ENCODE measurements around the gene DEUP1. TPM values are rescaled to one million over a fixed set of nuclear protein-coding genes. Genes with fewer than 3 reads are reported as not detected.

DEUP1 gene, protein sequence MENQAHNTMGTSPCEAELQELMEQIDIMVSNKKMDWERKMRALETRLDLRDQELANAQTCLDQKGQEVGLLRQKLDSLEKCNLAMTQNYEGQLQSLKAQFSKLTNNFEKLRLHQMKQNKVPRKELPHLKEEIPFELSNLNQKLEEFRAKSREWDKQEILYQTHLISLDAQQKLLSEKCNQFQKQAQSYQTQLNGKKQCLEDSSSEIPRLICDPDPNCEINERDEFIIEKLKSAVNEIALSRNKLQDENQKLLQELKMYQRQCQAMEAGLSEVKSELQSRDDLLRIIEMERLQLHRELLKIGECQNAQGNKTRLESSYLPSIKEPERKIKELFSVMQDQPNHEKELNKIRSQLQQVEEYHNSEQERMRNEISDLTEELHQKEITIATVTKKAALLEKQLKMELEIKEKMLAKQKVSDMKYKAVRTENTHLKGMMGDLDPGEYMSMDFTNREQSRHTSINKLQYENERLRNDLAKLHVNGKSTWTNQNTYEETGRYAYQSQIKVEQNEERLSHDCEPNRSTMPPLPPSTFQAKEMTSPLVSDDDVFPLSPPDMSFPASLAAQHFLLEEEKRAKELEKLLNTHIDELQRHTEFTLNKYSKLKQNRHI
- total RNA-seq (not detected), polyA plus RNA-seq (not detected)
- long read RNA-seq, donor 1 = 0 reads
- long read RNA-seq, donor 2 = 0 reads
- long read RNA-seq, donor 3 = 0 reads
- long read RNA-seq, donor 4 = 0 reads

DNA sequence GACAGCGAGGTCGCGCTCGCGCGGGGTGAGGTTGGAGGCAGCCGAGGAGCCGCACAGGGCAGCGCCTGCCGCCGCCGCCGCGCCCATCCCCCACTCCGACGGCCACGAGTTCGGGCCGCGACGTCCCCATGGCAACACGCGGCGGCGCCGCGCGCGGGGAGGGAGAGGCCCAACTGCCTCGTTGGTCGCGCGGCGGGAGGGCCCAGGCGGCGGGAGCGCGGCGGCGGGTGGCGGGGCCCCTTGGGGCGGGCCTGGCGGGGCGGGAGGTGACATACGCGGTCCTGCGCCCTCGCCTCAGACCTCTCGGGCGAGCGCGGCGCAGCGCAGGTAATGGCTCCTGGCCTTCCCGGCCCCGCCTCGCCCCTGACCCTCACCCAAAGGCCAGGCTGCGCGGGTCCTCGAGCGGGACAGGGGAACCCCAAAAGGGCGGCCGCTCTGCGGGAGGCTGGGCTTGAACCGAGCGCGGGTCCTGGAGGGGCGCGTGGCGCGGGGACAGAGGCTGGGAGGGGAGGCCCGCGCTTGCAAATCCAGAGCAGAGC lies at the start of gene DEUP1:
Gene DEUP1, plus strand, starts transcription at position 297 of the 539 bp plus-strand sequence. CDS start 1,518 bp downstream, outside the sequence.
- DNase-seq (peak; percentile 57 to 85 (median 85)), ATAC-seq (peak; percentile 73 to 82)
- intact Hi-C loops (cut with DNase I) = no loop called here
- Histone ChIP-seq H3K4me1 (ENCODE audit: control insufficient read depth, insufficient read depth, low read length) (no peaks in the 10 kb centered on the region), H3K27ac (ENCODE audit: low read length) (no peak within 1 kb of the TSS), H3K27me3 (ENCODE audit: control insufficient read depth, insufficient read depth) (no peaks in the 10 kb centered on the region), H3K4me3 (ENCODE audit: low read length) (peak within 1 kb of the TSS; percentile 59), H3K9me3 (ENCODE audit: control insufficient read depth, low read length) (no peaks in the 10 kb centered on the region)
- 3% methylated on average over 73 of the region's 73 CpGs for WGBS

GRCh38 chr11:93285430-93285829 lies 45.1 kb upstream of the DEUP1 start:
- DNase-seq (no peak), ATAC-seq (no peak)
- Histone ChIP-seq H3K27me3 (ENCODE audit: control insufficient read depth, insufficient read depth) (no peaks in the 10 kb centered on the region), H3K4me1 (ENCODE audit: control insufficient read depth, insufficient read depth, low read length) (no peaks in the 10 kb centered on the region), H3K27ac (ENCODE audit: low read length) (no peak overlapping the region), H3K9me3 (ENCODE audit: control insufficient read depth, low read length) (no peaks in the 10 kb centered on the region), H3K4me3 (ENCODE audit: low read length) (no peak overlapping the region)
- WGBS = 81% methylated on average over 2 of the region's 2 CpGs
- intact Hi-C loops (cut with DNase I) = no loop called here

- Histone ChIP-seq H3K27me3 (ENCODE audit: control insufficient read depth, insufficient read depth) (no peaks in the 10 kb centered on the region), H3K27ac (ENCODE audit: low read length) (no peak overlapping the region), H3K4me3 (ENCODE audit: low read length) (no peak overlapping the region), H3K4me1 (ENCODE audit: control insufficient read depth, insufficient read depth, low read length) (no peaks in the 10 kb centered on the region), H3K9me3 (ENCODE audit: control insufficient read depth, low read length) (no peaks in the 10 kb centered on the region)
- 86% methylated on average over 2 of the region's 2 CpGs for WGBS
- DNase-seq (no peak), ATAC-seq (no peak)
- intact Hi-C loops (cut with DNase I) = no loop called here
These were observed 43.1 kb upstream of the DEUP1 start for GRCh38 chr11:93287434-93287833.

DNA sequence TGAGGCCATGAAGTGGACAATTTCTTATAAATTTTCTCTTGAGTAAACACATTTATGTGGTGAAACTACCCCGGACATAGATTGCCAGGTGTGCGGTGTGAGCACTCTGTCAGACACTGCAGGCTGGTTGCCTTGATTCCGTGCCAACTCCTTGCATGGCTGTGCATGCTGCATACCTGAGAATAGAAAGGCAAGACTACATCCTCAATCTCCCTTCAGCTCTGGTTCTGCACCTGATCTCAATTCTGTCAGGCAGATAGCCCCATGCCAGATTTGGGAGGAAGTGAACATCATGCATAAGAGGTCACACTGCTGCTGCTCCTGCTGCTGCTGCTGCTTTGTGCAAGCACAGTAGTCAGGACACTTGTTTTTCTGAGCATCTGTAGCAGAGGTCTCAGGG lies 42.5 kb upstream of the DEUP1 start:
- Histone ChIP-seq H3K27me3 (ENCODE audit: control insufficient read depth, insufficient read depth) (no peaks in the 10 kb centered on the region), H3K27ac (ENCODE audit: low read length) (no peak overlapping the region), H3K4me3 (ENCODE audit: low read length) (no peak overlapping the region), H3K9me3 (ENCODE audit: control insufficient read depth, low read length) (no peaks in the 10 kb centered on the region), H3K4me1 (ENCODE audit: control insufficient read depth, insufficient read depth, low read length) (no peaks in the 10 kb centered on the region)
- DNase-seq (no peak), ATAC-seq (no peak)
- 89% methylated on average over 3 of the region's 3 CpGs for WGBS
- intact Hi-C loops (cut with DNase I) = no loop called here

DNA sequence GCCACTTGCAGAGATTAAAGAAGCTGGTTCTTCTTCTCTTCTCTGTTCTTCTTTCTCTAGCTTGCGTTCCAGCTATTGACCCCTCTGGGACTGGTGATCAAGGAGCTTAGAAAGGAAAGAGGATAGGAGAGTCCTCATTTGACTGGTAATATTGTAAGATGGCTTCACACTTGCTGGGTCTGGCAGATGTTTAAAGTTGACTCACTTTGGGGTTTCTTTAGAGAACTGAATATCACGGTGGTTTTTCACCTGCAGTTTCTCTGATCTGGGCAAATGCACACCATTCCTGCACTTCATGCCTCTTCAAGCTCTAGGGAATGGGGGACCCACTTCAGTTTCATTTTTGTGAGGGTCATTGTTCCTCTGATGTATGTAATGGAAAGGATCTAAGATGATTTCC lies 41.8 kb upstream of the DEUP1 start:
- Histone ChIP-seq H3K4me3 (ENCODE audit: low read length) (no peak overlapping the region), H3K27me3 (ENCODE audit: control insufficient read depth, insufficient read depth) (no peaks in the 10 kb centered on the region), H3K27ac (ENCODE audit: low read length) (no peak overlapping the region), H3K4me1 (ENCODE audit: control insufficient read depth, insufficient read depth, low read length) (no peaks in the 10 kb centered on the region), H3K9me3 (ENCODE audit: control insufficient read depth, low read length) (no peaks in the 10 kb centered on the region)
- 94% methylated on average over 2 of the region's 2 CpGs for WGBS
- no peak for DNase-seq
- ATAC-seq = no peak
- intact Hi-C loops (cut with DNase I) = no loop called here

- no peaks in the 10 kb centered on the region for H3K4me1 ChIP-seq (ENCODE audit: control insufficient read depth, insufficient read depth, low read length)
- ATAC-seq (no peak), DNase-seq (no peak)
- intact Hi-C loops (cut with DNase I) = loop anchor here in 1 of 4 donors (10.0 kb wide), 1 partner anchor 65 kb away; no protein-coding TSS in a partner anchor
- no peaks in the 10 kb centered on the region for H3K27me3 ChIP-seq (ENCODE audit: control insufficient read depth, insufficient read depth)
- H3K4me3 ChIP-seq (ENCODE audit: low read length) = no peak overlapping the region
- WGBS = 48% methylated on average over 5 of the region's 5 CpGs
- no peaks in the 10 kb centered on the region for H3K9me3 ChIP-seq (ENCODE audit: control insufficient read depth, low read length)
- H3K27ac ChIP-seq (ENCODE audit: low read length) = no peak overlapping the region
These were observed 40.6 kb upstream of the DEUP1 start for GRCh38 chr11:93289782-93290463.

DNA sequence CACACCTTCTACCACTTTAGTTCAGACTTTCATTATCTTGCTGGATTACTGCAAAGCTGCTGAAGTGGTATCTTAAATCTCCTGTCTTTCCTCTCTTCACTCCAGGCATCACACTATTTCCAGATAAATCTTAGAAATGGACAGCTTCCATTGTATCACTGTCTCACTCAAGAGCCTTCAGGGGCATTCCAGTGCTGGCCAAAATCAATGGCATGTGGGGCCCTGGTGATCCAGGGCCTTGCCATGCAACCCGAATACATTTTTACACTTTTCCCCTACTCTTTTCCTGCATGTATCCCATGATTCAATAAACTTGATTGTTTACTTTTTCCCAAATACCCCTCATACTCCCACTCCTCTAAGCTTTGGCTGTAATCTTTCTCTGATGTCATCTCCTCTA lies 39.4 kb upstream of the DEUP1 start:
- intact Hi-C loops (cut with DNase I) = loop anchor here in 1 of 4 donors (10.0 kb wide), 1 partner anchor 64 kb away; no protein-coding TSS in a partner anchor
- WGBS = 78% methylated on average over 1 of the region's 1 CpG
- no peak for DNase-seq

DNA sequence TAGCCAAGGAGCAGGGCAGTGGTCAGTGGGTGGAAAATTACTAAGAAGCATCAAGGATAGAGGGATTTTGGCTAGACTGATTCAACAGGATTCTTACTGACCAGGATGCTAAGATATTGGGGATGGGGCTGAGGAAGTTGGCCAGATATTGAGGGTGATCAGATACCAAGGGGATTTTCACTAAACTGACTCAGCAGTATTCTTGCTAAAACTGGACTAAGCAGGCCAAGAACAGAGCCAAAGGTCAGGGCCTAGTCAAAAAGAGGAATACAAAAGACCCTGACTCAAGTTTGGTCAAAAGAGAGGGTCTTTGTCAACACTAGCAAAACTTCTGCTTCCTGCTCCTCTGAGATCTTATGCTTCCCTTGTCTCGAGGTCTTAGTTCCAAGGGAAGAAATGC lies 38.6 kb upstream of the DEUP1 start:
- H3K4me1 ChIP-seq (ENCODE audit: control insufficient read depth, insufficient read depth, low read length) = no peaks in the 10 kb centered on the region
- ATAC-seq (no peak), DNase-seq (no peak)
- H3K27me3 ChIP-seq (ENCODE audit: control insufficient read depth, insufficient read depth) = no peaks in the 10 kb centered on the region
- intact Hi-C loops (cut with DNase I) = loop anchor here in 1 of 4 donors (10.0 kb wide), 1 partner anchor 63 kb away; no protein-coding TSS in a partner anchor
- no peak overlapping the region for H3K4me3 ChIP-seq (ENCODE audit: low read length)
- H3K9me3 ChIP-seq (ENCODE audit: control insufficient read depth, low read length) = no peaks in the 10 kb centered on the region
- no peak overlapping the region for H3K27ac ChIP-seq (ENCODE audit: low read length)
- WGBS = 76% methylated on average over 1 of the region's 1 CpG

More for the DNA sequence above, 39.4 kb upstream of the DEUP1 start:
- Histone ChIP-seq H3K4me1 (ENCODE audit: control insufficient read depth, insufficient read depth, low read length) (no peaks in the 10 kb centered on the region), H3K27me3 (ENCODE audit: control insufficient read depth, insufficient read depth) (no peaks in the 10 kb centered on the region), H3K4me3 (ENCODE audit: low read length) (no peak overlapping the region), H3K9me3 (ENCODE audit: control insufficient read depth, low read length) (no peaks in the 10 kb centered on the region), H3K27ac (ENCODE audit: low read length) (no peak overlapping the region)
- no peak for ATAC-seq

- H3K9me3 ChIP-seq (ENCODE audit: control insufficient read depth, low read length) = no peaks in the 10 kb centered on the region
- H3K27me3 ChIP-seq (ENCODE audit: control insufficient read depth, insufficient read depth) = no peaks in the 10 kb centered on the region
- intact Hi-C loops (cut with DNase I) = loop anchor here in 1 of 4 donors (10.0 kb wide), 1 partner anchor 59 kb away; no protein-coding TSS in a partner anchor
- no peak for DNase-seq
- H3K27ac ChIP-seq (ENCODE audit: low read length) = no peak overlapping the region
- H3K4me3 ChIP-seq (ENCODE audit: low read length) = no peak overlapping the region
- no peak for ATAC-seq
- 80% methylated on average over 4 of the region's 4 CpGs for WGBS
- H3K4me1 ChIP-seq (ENCODE audit: control insufficient read depth, insufficient read depth, low read length) = no peaks in the 10 kb centered on the region
These were observed 34.5 kb upstream of the DEUP1 start for GRCh38 chr11:93295921-93296575.

DNA sequence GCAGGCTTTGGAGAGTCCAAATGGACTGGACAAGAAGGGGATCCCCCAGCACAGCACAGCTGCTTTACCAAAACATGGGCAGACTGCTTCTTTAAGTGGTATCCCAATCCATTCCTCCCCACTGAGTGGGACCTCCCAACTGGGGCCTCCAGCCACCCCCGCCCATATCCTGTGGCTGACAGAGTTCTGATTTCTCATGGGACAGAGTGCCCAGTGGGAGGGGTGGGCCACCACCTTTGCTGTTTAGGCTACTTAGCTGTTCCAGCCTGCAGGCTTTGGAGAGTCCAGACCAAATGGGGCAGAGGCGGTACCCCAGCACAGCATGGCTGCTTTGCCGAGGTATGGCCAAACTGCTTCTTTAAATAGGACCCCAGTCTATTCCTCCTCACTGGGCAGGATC lies 26.9 kb upstream of the DEUP1 start:
- WGBS = 87% methylated on average over 3 of the region's 3 CpGs
- intact Hi-C loops (cut with DNase I) = no loop called here
- no peak overlapping the region for H3K4me3 ChIP-seq (ENCODE audit: low read length)
- ATAC-seq (no peak), DNase-seq (no peak)
- H3K4me1 ChIP-seq (ENCODE audit: control insufficient read depth, insufficient read depth, low read length) = no peaks in the 10 kb centered on the region
- H3K27ac ChIP-seq (ENCODE audit: low read length) = no peak overlapping the region
- no peaks in the 10 kb centered on the region for H3K9me3 ChIP-seq (ENCODE audit: control insufficient read depth, low read length)
- no peaks in the 10 kb centered on the region for H3K27me3 ChIP-seq (ENCODE audit: control insufficient read depth, insufficient read depth)

Measured in right cardiac atrium (tissue), 5 donors.